ENCODE data around the gene SGF29. TPM values are rescaled to one million over a fixed set of nuclear protein-coding genes. Genes with fewer than 3 reads are reported as not detected.
"Not testable (repeated sequence)": the region's sequence is repeated elsewhere in the genome, so short reads cannot be mapped to it uniquely, and the experiment has no call there.

Gene SGF29
- polyA plus RNA-seq, 3 donors: 19.2 to 25.1 (median 24.6) TPM

GRCh38 chr16:28554634-28555423 is 1.1 kb downstream of the SGF29 start:
- no peak for DNase-seq (ENCODE audit: extremely low read depth in 1 of 11, low read depth in 9 of 11, low spot score in 4 of 11)

- DNase-seq (ENCODE audit: extremely low read depth in 1 of 11, low read depth in 9 of 11, low spot score in 4 of 11): no peak
Observed at GRCh38 chr16:28555561-28555960, 1.8 kb downstream of the SGF29 start.

- no peak for DNase-seq (ENCODE audit: extremely low read depth in 1 of 11, low read depth in 9 of 11, low spot score in 4 of 11)
Observed at GRCh38 chr16:28556914-28557320, 3.2 kb downstream of the SGF29 start.

- no peak for DNase-seq (ENCODE audit: extremely low read depth in 1 of 11, low read depth in 9 of 11, low spot score in 4 of 11)
Observed at GRCh38 chr16:28558456-28558855, 4.7 kb downstream of the SGF29 start.

GRCh38 chr16:28561557-28562187 is 8.0 kb downstream of the SGF29 start:
- DNase-seq (ENCODE audit: extremely low read depth in 1 of 11, low read depth in 9 of 11, low spot score in 4 of 11): no peak

- DNase-seq (ENCODE audit: extremely low read depth in 1 of 11, low read depth in 9 of 11, low spot score in 4 of 11): no peak
Observed at GRCh38 chr16:28562199-28562598, 8.5 kb downstream of the SGF29 start.

GRCh38 chr16:28563218-28563617 is 9.5 kb downstream of the SGF29 start:
- no peak for DNase-seq (ENCODE audit: extremely low read depth in 1 of 11, low read depth in 9 of 11, low spot score in 4 of 11)

- DNase-seq (ENCODE audit: extremely low read depth in 1 of 11, low read depth in 9 of 11, low spot score in 4 of 11): not testable (repeated sequence)
Observed at GRCh38 chr16:28566233-28566925, 12.7 kb downstream of the SGF29 start.

GRCh38 chr16:28567292-28567691 is 13.6 kb downstream of the SGF29 start:
- no peak for DNase-seq (ENCODE audit: extremely low read depth in 1 of 11, low read depth in 9 of 11, low spot score in 4 of 11)

- DNase-seq (ENCODE audit: extremely low read depth in 1 of 11, low read depth in 9 of 11, low spot score in 4 of 11): no peak
Observed at GRCh38 chr16:28569021-28569420, 15.3 kb downstream of the SGF29 start.

GRCh38 chr16:28569968-28570752 is 16.4 kb downstream of the SGF29 start:
- no peak for DNase-seq (ENCODE audit: extremely low read depth in 1 of 11, low read depth in 9 of 11, low spot score in 4 of 11)

- peak in 10 of 11 donors; percentile 39 to 88 (median 68) for DNase-seq (ENCODE audit: extremely low read depth in 1 of 11, low read depth in 9 of 11, low spot score in 4 of 11)
Observed at GRCh38 chr16:28572696-28573510, 19.2 kb downstream of the SGF29 start.

GRCh38 chr16:28573738-28574718 is 20.3 kb downstream of the SGF29 start:
- no peak for DNase-seq (ENCODE audit: extremely low read depth in 1 of 11, low read depth in 9 of 11, low spot score in 4 of 11)

- DNase-seq (ENCODE audit: extremely low read depth in 1 of 11, low read depth in 9 of 11, low spot score in 4 of 11): no peak
Observed at GRCh38 chr16:28574925-28575324, 21.2 kb downstream of the SGF29 start.

GRCh38 chr16:28575446-28576109 is 21.9 kb downstream of the SGF29 start:
- DNase-seq (ENCODE audit: extremely low read depth in 1 of 11, low read depth in 9 of 11, low spot score in 4 of 11): no peak

GRCh38 chr16:28580726-28581315 is 27.1 kb downstream of the SGF29 start:
- no peak for DNase-seq (ENCODE audit: extremely low read depth in 1 of 11, low read depth in 9 of 11, low spot score in 4 of 11)

Measured in renal cortex interstitium (tissue), 11 donors.